ENCODE measurements around the gene NAP1L1.

Gene NAP1L1

GRCh38 chr12:76025601-76026575 is 58.6 kb downstream of the NAP1L1 start:
- Histone ChIP-seq H3K27me3 (ENCODE audit: insufficient read depth, low read length, poor library complexity) (no peaks in the 10 kb centered on the region), H3K9me3 (ENCODE audit: insufficient read depth, low read length, severe bottlenecking) (no peaks in the 10 kb centered on the region), H4K20me1 (ENCODE audit: insufficient read depth, low read length) (no peaks in the 10 kb centered on the region), H3K4me2 (ENCODE audit: insufficient read depth, low read length) (no peak overlapping the region), H3K9ac (ENCODE audit: low read depth, low read length) (no peak overlapping the region), H3K4me3 (ENCODE audit: low read depth in 1 of 2, low read length in 2 of 2) (no peak overlapping the region), H2AFZ (ENCODE audit: low read depth, low read length) (no peak overlapping the region), H3K27ac (ENCODE audit: low read length) (no peak overlapping the region), H3K4me1 (ENCODE audit: insufficient read depth, low read length) (peaks cover 33% of the 10 kb centered on the region), H3K79me2 (ENCODE audit: insufficient read depth, low read length) (peaks cover 7% of the 10 kb centered on the region; the same call in 1 of the 2 replicates), H3K36me3 (ENCODE audit: insufficient read depth, low read length) (no peaks in the 10 kb centered on the region; the same call in 1 of the 2 replicates)
- DNase-seq (no peak), ATAC-seq (ENCODE audit: insufficient read depth, low read depth) (no peak)
- no peak for TF ChIP-seq EZH2 (IDR thresholded peaks at IDR 0.05; ENCODE audit: borderline replicate concordance, low read depth, low read length, severe bottlenecking)
- TF ChIP-seq CTCF (IDR thresholded peaks at IDR 0.05; ENCODE audit: borderline replicate concordance, extremely low read depth, low read length, poor library complexity, severe bottlenecking) = no peak

- no peak overlapping the region for H3K27ac ChIP-seq (ENCODE audit: low read length)
- no peaks in the 10 kb centered on the region for H3K36me3 ChIP-seq (ENCODE audit: insufficient read depth, low read length)
- no peaks in the 10 kb centered on the region for H3K27me3 ChIP-seq (ENCODE audit: insufficient read depth, low read length, poor library complexity)
- H3K4me1 ChIP-seq (ENCODE audit: insufficient read depth, low read length) = peaks cover 33% of the 10 kb centered on the region
- no peak overlapping the region for H2AFZ ChIP-seq (ENCODE audit: low read depth, low read length)
- TF ChIP-seq EZH2 (IDR thresholded peaks at IDR 0.05; ENCODE audit: borderline replicate concordance, low read depth, low read length, severe bottlenecking) = no peak
- TF ChIP-seq CTCF (IDR thresholded peaks at IDR 0.05; ENCODE audit: borderline replicate concordance, extremely low read depth, low read length, poor library complexity, severe bottlenecking) = no peak
- H3K79me2 ChIP-seq (ENCODE audit: insufficient read depth, low read length) = 0 out of 2 replicates have a peak, but pooled peaks cover 2% of the 10 kb centered on the region
- no peaks in the 10 kb centered on the region for H4K20me1 ChIP-seq (ENCODE audit: insufficient read depth, low read length)
- H3K9ac ChIP-seq (ENCODE audit: low read depth, low read length) = no peak overlapping the region
- H3K4me2 ChIP-seq (ENCODE audit: insufficient read depth, low read length) = no peak overlapping the region
- no peak for DNase-seq
- no peak overlapping the region for H3K4me3 ChIP-seq (ENCODE audit: low read depth in 1 of 2, low read length in 2 of 2)
- no peaks in the 10 kb centered on the region for H3K9me3 ChIP-seq (ENCODE audit: insufficient read depth, low read length, severe bottlenecking)
- ATAC-seq (ENCODE audit: insufficient read depth, low read depth) = no peak
Measured at GRCh38 chr12:76024942-76025600, 59.4 kb downstream of the NAP1L1 start.

- TF ChIP-seq EZH2 (IDR thresholded peaks at IDR 0.05; ENCODE audit: borderline replicate concordance, low read depth, low read length, severe bottlenecking) (no peak), CTCF (IDR thresholded peaks at IDR 0.05; ENCODE audit: borderline replicate concordance, extremely low read depth, low read length, poor library complexity, severe bottlenecking) (no peak)
- peaks cover 33% of the 10 kb centered on the region for H3K4me1 ChIP-seq (ENCODE audit: insufficient read depth, low read length)
- H3K36me3 ChIP-seq (ENCODE audit: insufficient read depth, low read length) = no peaks in the 10 kb centered on the region
- ATAC-seq (ENCODE audit: insufficient read depth, low read depth) (no peak), DNase-seq (no peak)
- no peaks in the 10 kb centered on the region for H4K20me1 ChIP-seq (ENCODE audit: insufficient read depth, low read length)
- H3K4me3 ChIP-seq (ENCODE audit: low read depth in 1 of 2, low read length in 2 of 2) = no peak overlapping the region
- H3K9me3 ChIP-seq (ENCODE audit: insufficient read depth, low read length, severe bottlenecking) = no peaks in the 10 kb centered on the region
- no peak overlapping the region for H2AFZ ChIP-seq (ENCODE audit: low read depth, low read length)
- no peak overlapping the region for H3K27ac ChIP-seq (ENCODE audit: low read length)
- no peaks in the 10 kb centered on the region for H3K27me3 ChIP-seq (ENCODE audit: insufficient read depth, low read length, poor library complexity)
- H3K79me2 ChIP-seq (ENCODE audit: insufficient read depth, low read length) = no peaks in the 10 kb centered on the region
- no peak overlapping the region for H3K9ac ChIP-seq (ENCODE audit: low read depth, low read length)
- H3K4me2 ChIP-seq (ENCODE audit: insufficient read depth, low read length) = no peak overlapping the region
Measured at GRCh38 chr12:76024102-76024781, 60.2 kb downstream of the NAP1L1 start.
